ENCODE results near the gene SPTY2D1.
"Not testable (repeated sequence)": the region's sequence is repeated elsewhere in the genome, so short reads cannot be mapped to it uniquely, and the experiment has no call there.

SPTY2D1 gene

DNA sequence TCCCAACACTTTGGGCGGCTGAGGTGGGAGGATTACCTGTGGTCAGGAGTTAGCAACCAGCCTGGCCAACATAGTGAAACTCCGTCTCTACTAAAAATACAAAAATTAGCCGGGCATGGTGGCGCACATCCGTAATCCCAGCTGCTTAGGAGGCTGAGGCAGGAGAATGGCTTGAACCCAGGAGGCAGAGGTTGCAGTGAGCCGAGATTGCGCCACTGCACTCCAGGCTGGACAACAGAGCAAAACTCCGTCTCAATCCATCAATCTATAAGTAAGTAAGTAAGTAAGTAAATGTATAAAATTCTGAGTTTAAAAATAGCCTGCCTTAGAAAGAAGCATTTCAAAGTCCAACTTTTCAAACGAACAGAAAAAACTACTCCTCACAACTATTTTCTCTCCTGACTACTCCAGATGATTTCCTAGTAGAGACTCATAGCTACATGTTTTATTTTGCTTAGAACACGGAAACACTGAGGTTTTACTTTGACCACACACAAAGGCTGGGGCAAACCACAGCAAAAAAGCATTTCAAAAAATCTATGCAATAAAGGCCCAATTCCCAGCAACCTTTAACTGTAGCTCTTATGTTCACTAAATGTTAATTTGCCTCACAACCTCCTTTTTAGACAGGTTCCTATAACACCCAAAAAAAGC lies 16.3 kb downstream of the SPTY2D1 start:
- DNase-seq (ENCODE audit: low read depth in 2 of 2), result peak; percentile 15 to 16

GRCh38 chr11:18615628-18616392 lies 18.3 kb downstream of the SPTY2D1 start:
- no peak for DNase-seq (ENCODE audit: low read depth in 2 of 2)

GRCh38 chr11:18614667-18615066 lies 19.5 kb downstream of the SPTY2D1 start:
- DNase-seq (ENCODE audit: low read depth in 2 of 2), result no peak

DNA sequence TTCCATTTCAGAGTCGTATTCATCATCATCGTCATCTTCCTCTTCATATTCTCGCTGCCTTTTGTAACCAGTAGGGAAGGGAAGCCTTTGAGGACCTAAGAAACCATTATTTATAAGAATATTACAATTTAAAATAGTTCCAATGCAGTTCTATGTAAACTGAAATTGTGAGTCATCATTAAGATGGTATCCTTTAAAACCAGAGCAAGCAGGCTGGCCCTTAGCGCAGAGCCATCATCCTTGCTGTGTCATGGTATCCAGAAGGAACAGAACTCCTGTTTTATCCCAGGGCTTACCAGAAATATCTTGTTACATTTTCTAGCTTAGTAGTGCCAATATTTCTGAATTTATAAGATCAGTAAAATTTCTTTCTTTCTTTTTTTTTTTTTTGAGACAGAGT lies 21.7 kb downstream of the SPTY2D1 start:
- no peak for DNase-seq (ENCODE audit: low read depth in 2 of 2)

GRCh38 chr11:18611196-18611595 lies 22.9 kb downstream of the SPTY2D1 start:
- DNase-seq (ENCODE audit: low read depth in 2 of 2), result no peak

GRCh38 chr11:18608376-18608775 lies 25.8 kb downstream of the SPTY2D1 start:
- DNase-seq (ENCODE audit: low read depth in 2 of 2), result no peak

GRCh38 chr11:18600915-18601569 lies 33.1 kb downstream of the SPTY2D1 start:
- no peak for DNase-seq (ENCODE audit: low read depth in 2 of 2)

DNA sequence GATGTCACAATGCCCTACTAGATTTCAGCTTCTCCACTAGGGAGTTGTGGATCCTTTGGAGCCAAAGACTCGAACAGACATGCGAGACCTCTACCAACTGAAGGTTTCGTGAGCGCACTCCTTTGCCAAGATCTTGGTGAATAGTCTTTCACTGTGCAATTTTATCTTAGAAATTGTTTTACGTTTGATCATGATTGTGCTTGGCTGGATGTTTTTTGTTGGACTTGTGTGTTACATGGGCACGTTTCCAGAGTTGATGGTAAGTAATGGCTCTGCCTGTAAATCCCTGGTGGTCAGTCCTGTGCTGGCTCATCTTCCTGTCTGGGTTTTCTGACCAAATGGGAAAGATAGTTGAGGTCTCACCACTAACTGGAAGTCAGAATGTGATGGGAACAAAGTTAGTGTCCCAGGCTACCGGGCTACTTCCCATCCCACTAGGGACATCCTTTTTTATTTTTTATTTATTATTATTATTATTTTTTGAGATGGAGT lies 34.4 kb downstream of the SPTY2D1 start, which contains the start of gene MISFA:
MISFA (plus strand) TSS at position 51 of the 492 bp plus-strand sequence; CDS start at position 191, 140 bp downstream.
- no peak for DNase-seq (ENCODE audit: low read depth in 2 of 2)

- DNase-seq (ENCODE audit: low read depth in 2 of 2), result no peak
Measured at GRCh38 chr11:18594999-18595749, 39.0 kb downstream of the SPTY2D1 start.

DNA sequence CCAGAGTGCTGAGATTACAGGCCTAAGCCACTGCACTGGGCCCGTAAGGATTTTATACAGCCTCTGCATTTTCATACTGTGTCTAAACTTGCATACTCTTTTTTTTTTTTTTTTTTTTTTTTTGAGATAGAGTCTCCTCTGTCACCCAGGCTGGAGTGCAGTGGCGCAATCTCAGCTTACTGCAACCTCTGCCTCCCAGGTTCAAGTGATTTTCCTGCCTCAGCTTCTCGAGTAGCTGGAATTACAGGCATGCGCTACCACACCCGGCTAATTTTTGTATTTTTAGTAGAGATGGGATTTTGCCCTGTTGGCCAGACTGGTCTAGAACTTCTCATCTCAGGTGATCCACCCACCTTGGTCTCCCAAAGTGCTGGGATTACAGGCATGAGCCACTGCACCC lies 40.1 kb downstream of the SPTY2D1 start:
- not testable (repeated sequence) for DNase-seq (ENCODE audit: low read depth in 2 of 2)

GRCh38 chr11:18590571-18590970 lies 43.6 kb downstream of the SPTY2D1 start:
- DNase-seq (ENCODE audit: low read depth in 2 of 2), result no peak

DNA sequence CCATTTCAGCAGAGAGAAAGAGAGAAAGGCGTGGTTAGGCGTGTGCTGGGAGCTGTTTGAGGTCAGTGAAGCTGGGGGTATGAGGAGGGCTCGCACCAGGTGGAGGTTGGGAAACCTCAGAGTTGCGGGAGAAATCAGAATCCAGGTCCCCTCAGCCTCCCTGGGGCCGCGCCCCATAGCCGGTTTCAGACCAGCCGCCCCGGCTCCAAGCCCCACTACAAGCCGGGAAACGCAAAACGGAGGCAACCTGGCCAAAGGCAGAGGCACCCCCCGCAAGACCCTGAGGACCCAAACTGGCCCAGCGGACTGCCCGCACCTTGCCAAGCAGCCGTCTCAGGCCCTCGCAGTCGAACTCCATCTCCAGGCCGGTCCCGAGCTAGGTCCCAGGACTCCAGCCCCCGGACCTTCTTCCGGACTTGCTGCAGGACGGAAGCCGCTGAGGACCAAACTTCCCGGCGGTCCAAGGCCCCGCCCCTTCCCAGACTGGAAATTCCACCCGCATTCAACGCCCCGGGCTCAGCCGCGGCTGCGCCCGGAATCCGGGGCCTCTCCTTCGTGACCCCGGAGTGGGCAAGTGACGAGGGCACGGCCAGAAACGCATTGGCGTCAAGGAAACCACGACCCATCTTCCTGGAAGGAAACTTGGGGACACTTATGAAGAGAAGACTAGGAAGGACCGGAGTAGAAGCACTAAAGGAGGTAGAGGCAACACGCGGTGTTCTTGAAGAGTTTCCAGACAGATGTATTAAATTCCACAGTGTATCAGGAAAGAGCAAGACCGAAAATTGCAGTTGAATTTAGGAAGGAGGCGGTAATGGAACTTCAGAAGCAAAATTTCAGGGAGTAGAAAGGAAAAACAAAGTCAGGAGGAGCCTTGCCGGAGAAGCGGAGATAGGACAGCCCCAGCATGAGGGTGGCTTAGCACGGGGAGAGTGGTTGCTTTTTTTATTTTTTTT lies 45.6 kb downstream of the SPTY2D1 start, which contains the start of gene UEVLD:
UEVLD (minus strand) TSS at position 438 of the 956 bp plus-strand sequence; CDS start at position 358, 80 bp downstream.
- DNase-seq (ENCODE audit: low read depth in 2 of 2), result peak; percentile 30 to 62

GRCh38 chr11:18581825-18582224 lies 52.3 kb downstream of the SPTY2D1 start:
- no peak for DNase-seq (ENCODE audit: low read depth in 2 of 2)

DNA sequence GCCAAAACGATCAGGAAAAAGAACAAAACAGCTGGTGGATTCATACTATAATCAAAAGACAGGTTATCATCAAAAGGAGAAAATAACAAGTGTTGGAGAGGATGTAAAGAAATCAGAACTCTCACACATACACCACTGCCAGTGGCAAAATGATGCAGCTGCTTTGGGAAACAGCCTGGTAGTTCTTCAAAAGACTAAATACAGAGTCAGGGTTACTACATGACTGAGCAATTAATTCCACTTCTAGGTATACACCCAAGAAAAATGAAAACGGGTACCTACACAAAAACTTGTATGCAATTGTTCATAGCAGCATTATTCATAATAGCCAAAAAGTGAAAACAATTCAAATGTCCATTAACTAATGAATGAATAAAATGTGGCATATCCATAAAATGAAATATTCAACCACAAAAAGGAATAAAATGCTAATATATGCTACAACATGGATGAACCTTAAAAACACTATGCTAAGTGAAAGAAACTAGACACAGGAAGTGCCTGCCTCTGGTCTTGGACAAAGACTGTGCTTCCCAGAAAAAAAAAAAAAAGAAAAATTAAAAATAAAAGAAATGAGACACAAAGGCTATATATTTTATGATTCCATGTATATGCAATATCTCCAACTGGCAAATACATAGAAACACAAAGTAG lies 53.9 kb downstream of the SPTY2D1 start:
- DNase-seq (ENCODE audit: low read depth in 2 of 2), result no peak

DNA sequence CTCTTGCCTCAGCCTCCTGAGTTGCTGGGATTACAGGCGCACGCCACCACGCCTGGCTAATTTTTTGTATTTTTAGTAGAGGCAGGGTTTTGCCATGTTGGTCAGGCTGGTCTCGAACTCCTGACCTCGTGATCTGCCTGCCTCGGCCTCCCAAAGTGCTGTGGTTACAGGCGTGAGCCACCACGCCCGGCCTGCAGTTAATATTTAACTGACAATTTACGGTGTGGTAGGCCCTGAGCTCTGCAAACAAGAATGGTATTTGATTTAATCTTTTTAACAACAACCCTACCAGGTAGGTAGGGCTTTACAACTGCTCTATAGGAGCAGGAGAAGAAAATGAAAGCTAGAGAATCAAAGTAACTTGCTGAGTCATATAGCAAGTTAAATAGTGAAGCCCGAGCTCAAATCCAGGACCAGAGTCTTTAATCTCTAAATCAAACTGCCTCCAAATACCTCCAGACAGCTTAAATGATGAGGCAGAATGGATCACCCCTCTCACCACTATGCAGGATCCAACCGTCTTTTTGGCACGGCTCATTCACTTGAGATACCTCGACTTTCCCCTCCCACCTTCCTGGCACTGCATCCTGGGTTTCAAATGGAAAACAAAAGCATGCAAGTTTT lies 55.1 kb downstream of the SPTY2D1 start:
- no peak for DNase-seq (ENCODE audit: low read depth in 2 of 2)

- DNase-seq (ENCODE audit: low read depth in 2 of 2), result no peak
Measured at GRCh38 chr11:18575361-18575760, 58.8 kb downstream of the SPTY2D1 start.

GRCh38 chr11:18567081-18567480 lies 67.1 kb downstream of the SPTY2D1 start:
- DNase-seq (ENCODE audit: low read depth in 2 of 2), result no peak

DNA sequence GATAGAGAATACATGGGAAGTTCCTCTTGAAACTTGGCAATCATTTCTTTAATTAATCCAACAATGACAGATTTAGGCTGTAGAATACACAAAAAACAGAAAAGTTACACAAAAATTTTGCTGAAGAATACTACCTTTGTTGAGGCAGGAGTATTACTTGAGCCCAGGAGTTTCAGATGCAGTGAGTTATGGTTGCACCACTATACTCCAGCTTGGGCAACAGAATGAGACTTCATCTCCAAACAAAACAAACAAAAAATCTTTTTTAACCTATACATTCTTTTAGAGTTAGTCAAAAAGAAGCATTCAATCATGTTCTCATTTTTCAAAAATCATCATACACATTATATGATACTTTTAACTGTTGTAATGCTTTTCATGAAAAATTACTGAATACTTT lies 67.7 kb downstream of the SPTY2D1 start:
- no peak for DNase-seq (ENCODE audit: low read depth in 2 of 2)

- no peak for DNase-seq (ENCODE audit: low read depth in 2 of 2)
Measured at GRCh38 chr11:18564149-18564548, 70.0 kb downstream of the SPTY2D1 start.

Measured in stimulated activated CD8-positive, alpha-beta memory T cell treated with anti-CD3 and anti-CD28 coated beads, Interleukin-7, amount 100 ng/mL, for 4 hours (primary cell).